Heart left ventricle (tissue), 16 donors: ENCODE data around the gene ALK. TPM values are rescaled to one million over a fixed set of nuclear protein-coding genes. Genes with fewer than 3 reads are reported as not detected.
A peak's percentile ranks its signal among the peaks of the same experiment; 100 is the strongest.

Experiments used
- ATAC-seq, 4 donors: fragments of 200-7000 bp; cut with Tn5 transposase; one replicate each; pipeline ENCODE4 v1.9.1; 2020 to 2022; ENCODE audit warnings: moderate library complexity in 4 of 4, mild to moderate bottlenecking in 3 of 4, moderate number of reproducible peaks in 1 of 4
- DNase-seq, 5 donors: peaks; one replicate each; pipeline ENCODE4 v3.0.0-alpha.2; 2020
- H3K27ac ChIP-seq, 12 donors: fragments of 200-600 bp; sonication (generic) in 4 of 12; one replicate each; pipeline versions ENCODE4 v1.5.0 to v1.8.0; 2016 to 2022; ENCODE audit warnings: mild to moderate bottlenecking in 2 of 12
- H3K27me3 ChIP-seq, 9 donors: fragments of 200-600 bp; sonication (generic) in 2 of 9; one replicate each; pipeline versions ENCODE4 v1.5.1 to v1.8.0; 2016 to 2022; ENCODE audit warnings: mild to moderate bottlenecking in 3 of 9
- H3K36me3 ChIP-seq, 9 donors: fragments of 200-600 bp; sonication (generic) in 2 of 9; one replicate each; pipeline versions ENCODE4 v1.5.0 to v1.8.0; 2018 to 2022; ENCODE audit warnings: mild to moderate bottlenecking in 2 of 9
- H3K4me1 ChIP-seq, 12 donors: fragments of 200-600 bp; sonication (generic) in 4 of 12; one replicate each; pipeline versions ENCODE4 v1.5.0 to v1.8.0; 2016 to 2022; ENCODE audit warnings: mild to moderate bottlenecking in 3 of 12
- H3K4me3 ChIP-seq, 12 donors: fragments of 200-600 bp; sonication (generic) in 4 of 12; one replicate each; pipeline versions ENCODE4 v1.5.0 to v1.8.0; 2017 to 2022; ENCODE audit warnings: mild to moderate bottlenecking in 9 of 12, moderate library complexity in 4 of 12
- H3K9me3 ChIP-seq, 12 donors: fragments of 200-600 bp; sonication (generic) in 4 of 12; one replicate each; pipeline versions ENCODE4 v1.5.0 to v1.8.0; 2016 to 2022; ENCODE audit warnings: mild to moderate bottlenecking in 1 of 12
- CTCF ChIP-seq, 12 donors: fragments of 200-600 bp; sonication (generic) in 4 of 12; IDR thresholded peaks; one replicate each; pipeline versions ENCODE4 v1.5.0 to v1.8.0; 2018 to 2022; ENCODE audit warnings: antibody characterized with exemption in 12 of 12, mild to moderate bottlenecking in 5 of 12
- POLR2A ChIP-seq, 2 donors: fragments of 450-650 bp; IDR thresholded peaks; one replicate each; pipeline ENCODE4 v1.6.1; 2017; ENCODE audit warnings: antibody characterized with exemption in 2 of 2, mild to moderate bottlenecking in 2 of 2, moderate library complexity in 2 of 2
- WGBS, 4 donors: extraction: QIAGEN DNeasy Blood & Tissue Kit in 2 of 4; methylation state at CpG; one replicate each; pipeline versions ENCODE4 v1.1.5 to v1.1.7; 2013 to 2018; 5-methylcytosine and 5-hydroxymethylcytosine counted together
- intact Hi-C, 10 donors: fragments of 100-400 bp; cut with DNase I; formaldehyde crosslinking; loops; one replicate each; pipeline versions ENCODE4 v1.11.1 to v1.14.2; 2022
- polyA plus RNA-seq, 2 donors: library from polyadenylated mRNA; stranded (reverse); fragments of 200-250 nt; gene quantifications; one replicate each; pipeline ENCODE4 v1.2.3, GENCODE V29; 2013
- total RNA-seq, 9 donors: library from RNA; depleted of rRNA in 2 of 9; stranded (reverse); fragments of >200 nt in 2 of 9; fragmentation: NEBNext Ultra II Directional in 3 of 9; extraction: Animal tissue kit (Norgen Biotek cat#: 25700) in 3 of 9; gene quantifications; one replicate each; pipeline versions ENCODE4 v1.1.0 to v1.2.4, GENCODE V29; 2016 to 2023
- donor health status: ischemic (EF 13 %, LVEDD 7.1; RV severe dilation, severe dysfunction).
- donor health status: healthy with polysubstance abuse.
- donor health status: DM: no; HTN: yes; CAD: no.
- donor health status: DM: no; HTN: no; CAD: no.
- donor health status: ischemic (EF 25% LVEDD 6.9; RV normal size, moderate dysfunction).
- donor health status: ischemic (EF 25% LVEDD 5.7; RV mildly dilated, moderate dysfunction).
- donor health status: healthy.
- donor health status: DM: yes; HTN: yes; CAD: no.
- donor health status: ischemic (EF 35%, LVEDD 5.7; RV mildly dilated, moderate dysfunction).
- donor health status: nonischemic (EF 11% LVEDD 7.7; RV severe dilation, severe dysfunction).
- donor health status: DM: yes; HTN: yes; CAD: no.
- donor health status: PGD.
- donor health status: ischemic (EF 29% LVEDD 5.4; RV normal size, mild dysfunction).
- donor health status: nonischemic (EF 23%, LVEDD 6.1; RV moderate dilation, normal function).

Gene ALK
- total and polyA plus RNA-seq, 11 donors: 0.05 to 0.50 (median 0.13) TPM; not detected in 5

GRCh38 chr2:29532436-29532835 is 388.9 kb downstream of the ALK start:
- H3K4me1 ChIP-seq: peaks cover 0 to 14% (median 7%) of the 10 kb centered on the region in 12 donors
- no peak overlapping the region for H3K4me3 ChIP-seq
- H3K36me3 ChIP-seq: no peaks in the 10 kb centered on the region
- H3K27me3 ChIP-seq: peaks cover 0 to 7% (median 0%) of the 10 kb centered on the region in 9 donors
- no peak for TF ChIP-seq POLR2A (IDR thresholded peaks at IDR 0.05)
- TF ChIP-seq CTCF (IDR thresholded peaks at IDR 0.05): no peak
- ATAC-seq (no peak), DNase-seq (no peak)
- WGBS, 4 donors: 60 to 75% (median 70%) methylated on average over 1 of the region's 1 CpG
- H3K27ac ChIP-seq: no peak overlapping the region
- no peaks in the 10 kb centered on the region for H3K9me3 ChIP-seq
- intact Hi-C loops: no loop called here

GRCh38 chr2:29531626-29532025 is 389.8 kb downstream of the ALK start:
- Histone ChIP-seq H3K36me3 (no peaks in the 10 kb centered on the region), H3K27ac (no peak overlapping the region), H3K4me1 (peaks cover 0 to 14% (median 7%) of the 10 kb centered on the region in 12 donors), H3K9me3 (no peaks in the 10 kb centered on the region), H3K27me3 (peaks cover 0 to 7% (median 0%) of the 10 kb centered on the region in 9 donors), H3K4me3 (no peak overlapping the region)
- WGBS, 4 donors: 83 to 93% (median 86%) methylated on average over 4 of the region's 4 CpGs
- intact Hi-C loops: no loop called here
- DNase-seq (no peak), ATAC-seq (no peak)
- TF ChIP-seq CTCF (IDR thresholded peaks at IDR 0.05) (no peak), POLR2A (IDR thresholded peaks at IDR 0.05) (no peak)

GRCh38 chr2:29530281-29530680 is 391.1 kb downstream of the ALK start:
- no peaks in the 10 kb centered on the region for H3K9me3 ChIP-seq
- TF ChIP-seq POLR2A (IDR thresholded peaks at IDR 0.05): no peak
- no peak for TF ChIP-seq CTCF (IDR thresholded peaks at IDR 0.05)
- WGBS, 4 donors: 64 to 73% (median 69%) methylated on average over 2 of the region's 2 CpGs
- H3K27me3 ChIP-seq: peaks cover 0 to 7% (median 0%) of the 10 kb centered on the region in 9 donors
- H3K36me3 ChIP-seq: no peaks in the 10 kb centered on the region
- ATAC-seq (no peak), DNase-seq (no peak)
- H3K27ac ChIP-seq: no peak overlapping the region
- no peak overlapping the region for H3K4me3 ChIP-seq
- intact Hi-C loops: no loop called here
- H3K4me1 ChIP-seq: peaks cover 0 to 14% (median 7%) of the 10 kb centered on the region in 12 donors

- H3K27me3 ChIP-seq: peaks cover 0 to 7% (median 0%) of the 10 kb centered on the region in 9 donors
- TF ChIP-seq CTCF (IDR thresholded peaks at IDR 0.05) (no peak), POLR2A (IDR thresholded peaks at IDR 0.05) (no peak)
- no peaks in the 10 kb centered on the region for H3K36me3 ChIP-seq
- 15 to 30% (median 21%) methylated on average over 18 of the region's 18 CpGs for WGBS, 4 donors
- peak; percentile 52 to 90 (median 77) for DNase-seq
- ATAC-seq: peak; percentile 73 to 95 (median 81)
- intact Hi-C loops: no loop called here
- H3K27ac ChIP-seq: no peak overlapping the region
- H3K9me3 ChIP-seq: no peaks in the 10 kb centered on the region
- peaks cover 0 to 14% (median 7%) of the 10 kb centered on the region in 12 donors for H3K4me1 ChIP-seq
- no peak overlapping the region for H3K4me3 ChIP-seq
Observed at GRCh38 chr2:29528891-29529520, 392.4 kb downstream of the ALK start.
